Stimulated activated CD8-positive, alpha-beta memory T cell treated with anti-CD3 and anti-CD28 coated beads, Interleukin-2, amount 100 ng/mL, for 1 hour (primary cell): ENCODE results near the gene CLSTN1.
A peak's percentile ranks its signal among the peaks of the same experiment; 100 is the strongest.
"Not testable (repeated sequence)": the region's sequence is repeated elsewhere in the genome, so short reads cannot be mapped to it uniquely, and the experiment has no call there.

Experiments used
- DNase-seq, 2 donors: peaks; one replicate each; pipeline ENCODE4 v3.0.0-alpha.2; 2020; ENCODE audit warnings: low read depth in 2 of 2

The CLSTN1 gene

GRCh38 chr1:9797049-9797448, 26.7 kb downstream of the CLSTN1 start:
- no peak for DNase-seq

GRCh38 chr1:9794081-9794480, 29.7 kb downstream of the CLSTN1 start:
- DNase-seq, result no peak

GRCh38 chr1:9793291-9793690, 30.5 kb downstream of the CLSTN1 start:
- no peak for DNase-seq

GRCh38 chr1:9792156-9793042, 31.4 kb downstream of the CLSTN1 start:
- no peak for DNase-seq

- DNase-seq, result not testable (repeated sequence)
Measured at GRCh38 chr1:9789700-9790099, 34.1 kb downstream of the CLSTN1 start.

- no peak for DNase-seq
Measured at GRCh38 chr1:9787702-9788101, 36.1 kb downstream of the CLSTN1 start.

GRCh38 chr1:9785406-9785805, 38.4 kb downstream of the CLSTN1 start:
- DNase-seq, result no peak

GRCh38 chr1:9784508-9785133, 39.1 kb downstream of the CLSTN1 start:
- peak in 1 of 2 donors; percentile 38 for DNase-seq

- DNase-seq, result no peak
Measured at GRCh38 chr1:9782897-9783296, 40.9 kb downstream of the CLSTN1 start.

GRCh38 chr1:9782116-9782751, 41.5 kb downstream of the CLSTN1 start:
- DNase-seq, result no peak

GRCh38 chr1:9780554-9781110, 43.1 kb downstream of the CLSTN1 start:
- DNase-seq, result no peak

GRCh38 chr1:9778905-9779304, 44.9 kb downstream of the CLSTN1 start:
- no peak for DNase-seq

GRCh38 chr1:9776685-9777084, 47.1 kb downstream of the CLSTN1 start:
- DNase-seq, result no peak

- DNase-seq, result no peak
Measured at GRCh38 chr1:9774712-9775679, 48.8 kb downstream of the CLSTN1 start.

- DNase-seq, result no peak
Measured at GRCh38 chr1:9770298-9770697, 53.5 kb downstream of the CLSTN1 start.

GRCh38 chr1:9768983-9769382, 54.8 kb downstream of the CLSTN1 start:
- DNase-seq, result no peak

GRCh38 chr1:9767964-9768668, 55.6 kb downstream of the CLSTN1 start:
- DNase-seq, result no peak

GRCh38 chr1:9766759-9767442, 56.9 kb downstream of the CLSTN1 start:
- no peak for DNase-seq

GRCh38 chr1:9764550-9764949, 59.2 kb downstream of the CLSTN1 start:
- DNase-seq, result no peak

GRCh38 chr1:9763914-9764313, 59.9 kb downstream of the CLSTN1 start:
- DNase-seq, result no peak
